ENCODE measurements around the gene ITFG1.

DNA sequence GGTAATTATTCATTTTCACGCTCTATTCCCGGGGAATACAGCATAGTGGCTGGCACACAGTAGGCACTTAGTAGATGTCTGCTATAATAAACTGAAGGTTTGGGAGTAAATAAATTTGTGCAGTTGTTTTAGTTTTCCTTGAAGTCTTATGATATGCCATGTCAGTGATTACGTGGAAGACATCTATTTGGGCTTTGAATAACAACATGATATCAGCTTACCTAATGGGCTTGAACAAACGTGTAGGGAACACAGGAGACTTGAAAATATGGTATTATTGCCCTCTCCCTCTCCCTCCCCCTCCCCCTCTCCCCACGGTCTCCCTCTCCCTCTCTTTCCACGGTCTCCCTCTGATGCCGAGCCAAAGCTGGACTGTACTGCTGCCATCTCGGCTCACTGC lies 280.8 kb downstream of the ITFG1 start:
- TF ChIP-seq, protein P1, sequence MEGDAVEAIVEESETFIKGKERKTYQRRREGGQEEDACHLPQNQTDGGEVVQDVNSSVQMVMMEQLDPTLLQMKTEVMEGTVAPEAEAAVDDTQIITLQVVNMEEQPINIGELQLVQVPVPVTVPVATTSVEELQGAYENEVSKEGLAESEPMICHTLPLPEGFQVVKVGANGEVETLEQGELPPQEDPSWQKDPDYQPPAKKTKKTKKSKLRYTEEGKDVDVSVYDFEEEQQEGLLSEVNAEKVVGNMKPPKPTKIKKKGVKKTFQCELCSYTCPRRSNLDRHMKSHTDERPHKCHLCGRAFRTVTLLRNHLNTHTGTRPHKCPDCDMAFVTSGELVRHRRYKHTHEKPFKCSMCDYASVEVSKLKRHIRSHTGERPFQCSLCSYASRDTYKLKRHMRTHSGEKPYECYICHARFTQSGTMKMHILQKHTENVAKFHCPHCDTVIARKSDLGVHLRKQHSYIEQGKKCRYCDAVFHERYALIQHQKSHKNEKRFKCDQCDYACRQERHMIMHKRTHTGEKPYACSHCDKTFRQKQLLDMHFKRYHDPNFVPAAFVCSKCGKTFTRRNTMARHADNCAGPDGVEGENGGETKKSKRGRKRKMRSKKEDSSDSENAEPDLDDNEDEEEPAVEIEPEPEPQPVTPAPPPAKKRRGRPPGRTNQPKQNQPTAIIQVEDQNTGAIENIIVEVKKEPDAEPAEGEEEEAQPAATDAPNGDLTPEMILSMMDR (IDR thresholded peaks at IDR 0.05) = no peak
- TF ChIP-seq POLR2AphosphoS5 (IDR thresholded peaks at IDR 0.05) (no peak), EP300 (IDR thresholded peaks at IDR 0.05) (no peak)

Data from stomach (tissue), 4 donors.